HG02885 (cell line): ENCODE measurements around the gene TNIK.
A peak's percentile ranks its signal among the peaks of the same experiment; 100 is the strongest.
"Not testable (repeated sequence)": the region's sequence is repeated elsewhere in the genome, so short reads cannot be mapped to it uniquely, and the experiment has no call there.

ENCODE experiments used
- ATAC-seq: cut with Tn5 transposase; IDR thresholded peaks from one replicate; pipeline ENCODE4 v1.9.1; 2021; ENCODE audit warnings: mild to moderate bottlenecking; ENCODE audit not compliant: unreplicated experiment, poor library complexity

TNIK gene

GRCh38 chr3:171123915-171124314, 336.3 kb downstream of the TNIK start:
- ATAC-seq, result no peak

GRCh38 chr3:171122861-171123260, 337.3 kb downstream of the TNIK start:
- no peak for ATAC-seq

GRCh38 chr3:171122240-171122639, 338.0 kb downstream of the TNIK start:
- no peak for ATAC-seq

GRCh38 chr3:171121801-171122200, 338.4 kb downstream of the TNIK start:
- no peak for ATAC-seq

GRCh38 chr3:171119402-171119801, 340.8 kb downstream of the TNIK start:
- not testable (repeated sequence) for ATAC-seq

- not testable (repeated sequence) for ATAC-seq
Measured at GRCh38 chr3:171118993-171119392, 341.2 kb downstream of the TNIK start.

GRCh38 chr3:171116824-171117395, 343.3 kb downstream of the TNIK start:
- no peak for ATAC-seq

GRCh38 chr3:171116365-171116764, 343.8 kb downstream of the TNIK start:
- no peak for ATAC-seq

GRCh38 chr3:171115667-171116066, 344.5 kb downstream of the TNIK start:
- ATAC-seq, result no peak

GRCh38 chr3:171113716-171114115, 346.5 kb downstream of the TNIK start:
- ATAC-seq, result no peak

- ATAC-seq, result no peak
Measured at GRCh38 chr3:171110715-171111114, 349.5 kb downstream of the TNIK start.

GRCh38 chr3:171108066-171108465, 352.1 kb downstream of the TNIK start:
- ATAC-seq, result no peak

GRCh38 chr3:171103185-171103584, 357.0 kb downstream of the TNIK start:
- ATAC-seq, result no peak

GRCh38 chr3:171101982-171102641, 358.1 kb downstream of the TNIK start:
- no peak for ATAC-seq

GRCh38 chr3:171099911-171100310, 360.3 kb downstream of the TNIK start:
- no peak for ATAC-seq

- peak; percentile 83 for ATAC-seq
Measured at GRCh38 chr3:171095063-171095462, 365.1 kb downstream of the TNIK start.

- no peak for ATAC-seq
Measured at GRCh38 chr3:171094411-171094810, 365.8 kb downstream of the TNIK start.

GRCh38 chr3:171093462-171093861, 366.7 kb downstream of the TNIK start:
- ATAC-seq, result no peak

GRCh38 chr3:171092467-171092911, 367.7 kb downstream of the TNIK start:
- ATAC-seq, result no peak

- no peak for ATAC-seq
Measured at GRCh38 chr3:171090321-171090720, 369.9 kb downstream of the TNIK start.

- no peak for ATAC-seq
Measured at GRCh38 chr3:171088964-171089754, 371.0 kb downstream of the TNIK start.
